ENCODE measurements around the gene FER.

DNA sequence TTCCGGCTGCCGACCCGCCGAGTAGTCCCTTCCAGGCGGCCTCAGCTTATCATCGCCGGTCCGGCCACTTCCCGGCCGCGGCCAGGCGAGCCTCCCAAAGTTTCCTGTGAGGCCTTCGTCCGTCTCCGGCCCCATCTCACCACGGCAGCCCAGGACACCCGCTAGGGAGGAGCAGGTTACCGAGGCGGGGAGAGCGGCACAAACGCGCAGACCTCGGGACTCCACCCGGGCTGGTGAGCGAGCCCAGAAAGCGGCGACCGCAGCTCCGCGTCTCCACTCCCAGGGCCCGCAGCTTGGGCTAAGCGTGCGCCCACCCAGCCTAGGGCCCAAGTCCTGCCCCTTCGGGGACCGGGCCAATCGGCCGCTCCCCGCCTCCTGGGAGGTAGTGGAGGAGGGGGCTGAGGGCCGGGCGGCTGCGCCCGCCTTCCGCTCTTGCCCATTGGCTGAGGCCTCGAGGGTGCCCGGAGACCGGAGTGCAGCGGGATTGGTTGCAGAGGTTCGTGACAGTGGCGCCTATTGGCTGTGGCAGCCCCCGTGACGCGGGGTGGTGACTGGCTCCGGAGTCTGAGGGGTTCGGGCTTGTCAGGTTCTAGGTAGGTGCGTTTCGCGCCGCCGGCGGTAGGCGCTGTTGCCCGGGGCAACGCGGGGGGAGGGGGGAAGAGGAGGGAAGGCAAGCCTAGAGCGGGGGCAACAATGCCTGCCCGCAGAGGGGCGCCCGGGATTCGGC is 867 bp downstream of the FER start:
- TF ChIP-seq HCFC1 (IDR thresholded peaks at IDR 0.05; ENCODE audit: low read length) (0 out of 2 replicates have a peak, but pooled peaks have one; percentile 36), RAD21 (IDR thresholded peaks at IDR 0.05; ENCODE audit: insufficient read depth, low read depth, low read length) (peak; percentile 31; the same call in 1 of the 2 replicates), NR2F1 (conservative IDR thresholded peaks at IDR 0.05) (0 out of 2 replicates have a peak, but pooled peaks have one; percentile 11), KDM1A (IDR thresholded peaks at IDR 0.05; ENCODE audit: borderline replicate concordance) (no peak), ESRRA (IDR thresholded peaks at IDR 0.05; ENCODE audit: low read length) (no peak), TAF1 (IDR thresholded peaks at IDR 0.05; ENCODE audit: borderline replicate concordance, low read depth, low read length) (peak; percentile 82)
- TF ChIP-seq, protein P1, sequence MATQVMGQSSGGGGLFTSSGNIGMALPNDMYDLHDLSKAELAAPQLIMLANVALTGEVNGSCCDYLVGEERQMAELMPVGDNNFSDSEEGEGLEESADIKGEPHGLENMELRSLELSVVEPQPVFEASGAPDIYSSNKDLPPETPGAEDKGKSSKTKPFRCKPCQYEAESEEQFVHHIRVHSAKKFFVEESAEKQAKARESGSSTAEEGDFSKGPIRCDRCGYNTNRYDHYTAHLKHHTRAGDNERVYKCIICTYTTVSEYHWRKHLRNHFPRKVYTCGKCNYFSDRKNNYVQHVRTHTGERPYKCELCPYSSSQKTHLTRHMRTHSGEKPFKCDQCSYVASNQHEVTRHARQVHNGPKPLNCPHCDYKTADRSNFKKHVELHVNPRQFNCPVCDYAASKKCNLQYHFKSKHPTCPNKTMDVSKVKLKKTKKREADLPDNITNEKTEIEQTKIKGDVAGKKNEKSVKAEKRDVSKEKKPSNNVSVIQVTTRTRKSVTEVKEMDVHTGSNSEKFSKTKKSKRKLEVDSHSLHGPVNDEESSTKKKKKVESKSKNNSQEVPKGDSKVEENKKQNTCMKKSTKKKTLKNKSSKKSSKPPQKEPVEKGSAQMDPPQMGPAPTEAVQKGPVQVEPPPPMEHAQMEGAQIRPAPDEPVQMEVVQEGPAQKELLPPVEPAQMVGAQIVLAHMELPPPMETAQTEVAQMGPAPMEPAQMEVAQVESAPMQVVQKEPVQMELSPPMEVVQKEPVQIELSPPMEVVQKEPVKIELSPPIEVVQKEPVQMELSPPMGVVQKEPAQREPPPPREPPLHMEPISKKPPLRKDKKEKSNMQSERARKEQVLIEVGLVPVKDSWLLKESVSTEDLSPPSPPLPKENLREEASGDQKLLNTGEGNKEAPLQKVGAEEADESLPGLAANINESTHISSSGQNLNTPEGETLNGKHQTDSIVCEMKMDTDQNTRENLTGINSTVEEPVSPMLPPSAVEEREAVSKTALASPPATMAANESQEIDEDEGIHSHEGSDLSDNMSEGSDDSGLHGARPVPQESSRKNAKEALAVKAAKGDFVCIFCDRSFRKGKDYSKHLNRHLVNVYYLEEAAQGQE (IDR thresholded peaks at IDR 0.05; ENCODE audit: low read depth, low read length) = peak; percentile 27; the same call in 1 of the 2 replicates
- TF ChIP-seq, protein P2, sequence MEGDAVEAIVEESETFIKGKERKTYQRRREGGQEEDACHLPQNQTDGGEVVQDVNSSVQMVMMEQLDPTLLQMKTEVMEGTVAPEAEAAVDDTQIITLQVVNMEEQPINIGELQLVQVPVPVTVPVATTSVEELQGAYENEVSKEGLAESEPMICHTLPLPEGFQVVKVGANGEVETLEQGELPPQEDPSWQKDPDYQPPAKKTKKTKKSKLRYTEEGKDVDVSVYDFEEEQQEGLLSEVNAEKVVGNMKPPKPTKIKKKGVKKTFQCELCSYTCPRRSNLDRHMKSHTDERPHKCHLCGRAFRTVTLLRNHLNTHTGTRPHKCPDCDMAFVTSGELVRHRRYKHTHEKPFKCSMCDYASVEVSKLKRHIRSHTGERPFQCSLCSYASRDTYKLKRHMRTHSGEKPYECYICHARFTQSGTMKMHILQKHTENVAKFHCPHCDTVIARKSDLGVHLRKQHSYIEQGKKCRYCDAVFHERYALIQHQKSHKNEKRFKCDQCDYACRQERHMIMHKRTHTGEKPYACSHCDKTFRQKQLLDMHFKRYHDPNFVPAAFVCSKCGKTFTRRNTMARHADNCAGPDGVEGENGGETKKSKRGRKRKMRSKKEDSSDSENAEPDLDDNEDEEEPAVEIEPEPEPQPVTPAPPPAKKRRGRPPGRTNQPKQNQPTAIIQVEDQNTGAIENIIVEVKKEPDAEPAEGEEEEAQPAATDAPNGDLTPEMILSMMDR (IDR thresholded peaks at IDR 0.05 in 2 of 3, conservative IDR thresholded peaks at IDR 0.05 in 1 of 3; ENCODE audit: control insufficient read depth in 2 of 3, extremely low read depth in 1 of 3, insufficient read depth in 1 of 3, low read depth in 3 of 3, low read length in 3 of 3) = peak in 1 of 3 experiments; percentile 14; a peak in 1 of 6 replicates
- TF ChIP-seq, protein P3, sequence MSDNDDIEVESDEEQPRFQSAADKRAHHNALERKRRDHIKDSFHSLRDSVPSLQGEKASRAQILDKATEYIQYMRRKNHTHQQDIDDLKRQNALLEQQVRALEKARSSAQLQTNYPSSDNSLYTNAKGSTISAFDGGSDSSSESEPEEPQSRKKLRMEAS (IDR thresholded peaks at IDR 0.05; ENCODE audit: low read depth, low read length) = peak; percentile 77; the same call in 1 of the 2 replicates
